ENCODE results near the gene TOR4A.

The TOR4A gene

DNA sequence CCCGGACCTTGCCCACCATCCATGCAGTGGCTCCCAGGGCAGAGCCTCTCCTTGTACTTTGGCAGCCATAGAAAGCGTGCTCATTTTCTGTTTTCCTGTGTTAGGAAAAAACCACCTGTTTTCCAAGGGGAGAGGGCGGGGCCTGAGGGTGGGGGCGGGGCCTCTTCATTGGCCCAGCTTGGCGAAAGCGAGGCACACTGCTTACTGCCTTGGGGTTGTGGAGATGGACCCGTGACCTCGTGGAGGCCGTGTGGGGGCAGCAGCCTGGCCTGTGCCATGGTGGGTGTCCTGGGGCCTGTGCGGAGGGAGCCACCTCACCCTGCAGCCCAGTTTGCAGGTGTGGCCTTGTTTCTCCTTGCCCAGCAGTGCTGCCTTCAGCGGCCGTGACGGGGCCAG, 4.4 kb upstream of the TOR4A start:
- no peak for DNase-seq

DNA sequence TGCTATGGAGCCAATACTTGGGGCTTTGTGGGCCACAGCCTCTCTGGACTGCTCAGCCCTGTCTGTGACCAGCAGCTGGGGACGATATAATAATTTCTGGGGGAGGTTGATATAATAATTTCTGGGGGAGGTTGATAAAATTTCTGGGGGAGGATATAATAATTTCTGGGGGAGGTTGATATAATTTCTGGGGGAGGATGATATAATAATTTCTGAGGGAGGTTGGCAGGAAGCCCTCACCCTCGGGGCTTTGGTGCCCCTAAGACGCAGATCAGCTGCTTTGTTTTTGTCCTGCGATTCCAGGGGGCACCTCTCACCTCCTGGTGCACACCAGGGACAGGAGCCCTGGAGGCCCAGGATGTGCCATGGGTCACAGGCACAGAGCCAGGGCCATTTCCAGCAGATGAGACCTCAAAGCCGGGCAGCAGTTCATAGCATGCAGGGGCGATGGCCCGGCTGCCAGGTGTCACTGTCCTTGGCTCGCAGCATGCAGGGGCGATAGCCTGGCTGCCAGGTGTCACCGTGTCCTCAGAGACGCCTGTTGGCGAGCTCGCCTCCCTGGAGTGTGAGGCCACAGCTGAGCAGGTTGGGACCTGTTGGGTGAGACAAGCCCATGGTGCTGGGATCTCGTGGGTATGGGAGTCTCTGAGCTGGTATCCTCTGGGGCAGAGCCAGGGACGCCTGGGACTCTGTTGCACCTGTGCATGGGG, 3.8 kb upstream of the TOR4A start:
- no peak for DNase-seq

DNA sequence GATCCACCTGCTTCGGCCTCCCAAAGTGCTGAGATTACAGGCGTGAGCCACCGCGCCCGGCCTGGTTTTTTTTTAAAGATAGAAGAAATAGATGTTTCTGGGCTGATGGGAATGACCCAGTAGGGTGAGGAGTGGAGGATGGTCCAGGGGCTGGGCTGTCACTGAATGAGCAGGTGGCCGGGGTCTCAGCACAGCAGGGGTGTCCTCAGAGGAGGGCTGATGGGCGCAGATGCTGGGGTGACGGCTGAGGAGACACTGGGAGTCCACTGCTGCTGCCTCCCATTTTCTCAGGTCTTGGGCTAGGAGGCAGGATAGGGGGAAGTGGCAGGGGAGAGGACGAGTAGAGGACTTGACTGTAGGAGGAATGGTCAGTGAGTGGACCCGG, 2.3 kb upstream of the TOR4A start:
- DNase-seq: no peak

DNA sequence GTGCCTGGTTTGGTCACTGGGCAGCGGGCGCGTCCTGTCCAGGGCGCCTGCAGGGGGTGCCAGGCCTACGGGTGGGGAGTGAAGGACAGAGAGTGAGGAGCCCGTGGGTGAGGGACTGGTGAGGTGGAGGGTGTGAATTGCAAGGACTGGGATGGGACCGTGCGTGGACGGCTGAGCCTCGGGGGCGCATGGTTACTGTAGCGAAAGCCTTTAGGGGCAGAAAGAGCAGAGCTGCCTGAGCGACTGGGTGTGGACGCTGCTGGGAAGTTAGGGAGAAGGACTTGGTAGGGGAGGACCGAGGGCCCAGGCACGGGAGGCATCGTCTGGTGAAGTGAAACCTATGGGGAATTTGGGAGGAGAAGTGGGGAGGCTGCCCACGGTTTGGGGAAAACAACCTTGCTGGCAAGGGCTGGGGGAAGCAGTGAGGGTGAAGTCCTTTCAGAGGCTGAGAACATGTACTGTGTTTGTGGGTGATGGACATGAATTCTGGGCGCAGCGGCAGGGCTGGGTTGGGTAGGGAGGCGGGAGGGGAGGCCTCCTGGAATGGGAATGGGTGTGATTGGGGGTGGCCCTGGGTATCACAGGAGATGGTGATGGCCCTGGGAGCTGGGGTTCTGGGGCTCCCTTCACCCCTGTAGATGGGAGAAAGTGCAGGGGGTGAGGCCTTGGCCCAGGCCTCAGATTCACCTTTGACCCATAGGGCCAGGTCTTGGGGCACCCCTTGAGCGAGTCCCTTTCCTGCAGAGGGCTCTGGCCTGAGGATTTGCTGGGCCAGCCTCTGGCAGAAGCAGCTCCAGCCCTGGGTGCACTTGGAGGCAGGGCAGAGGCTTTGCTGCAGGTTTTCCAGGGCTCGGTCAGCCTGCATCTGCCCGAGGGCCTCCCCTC, 1.7 kb upstream of the TOR4A start:
- DNase-seq: no peak

DNA sequence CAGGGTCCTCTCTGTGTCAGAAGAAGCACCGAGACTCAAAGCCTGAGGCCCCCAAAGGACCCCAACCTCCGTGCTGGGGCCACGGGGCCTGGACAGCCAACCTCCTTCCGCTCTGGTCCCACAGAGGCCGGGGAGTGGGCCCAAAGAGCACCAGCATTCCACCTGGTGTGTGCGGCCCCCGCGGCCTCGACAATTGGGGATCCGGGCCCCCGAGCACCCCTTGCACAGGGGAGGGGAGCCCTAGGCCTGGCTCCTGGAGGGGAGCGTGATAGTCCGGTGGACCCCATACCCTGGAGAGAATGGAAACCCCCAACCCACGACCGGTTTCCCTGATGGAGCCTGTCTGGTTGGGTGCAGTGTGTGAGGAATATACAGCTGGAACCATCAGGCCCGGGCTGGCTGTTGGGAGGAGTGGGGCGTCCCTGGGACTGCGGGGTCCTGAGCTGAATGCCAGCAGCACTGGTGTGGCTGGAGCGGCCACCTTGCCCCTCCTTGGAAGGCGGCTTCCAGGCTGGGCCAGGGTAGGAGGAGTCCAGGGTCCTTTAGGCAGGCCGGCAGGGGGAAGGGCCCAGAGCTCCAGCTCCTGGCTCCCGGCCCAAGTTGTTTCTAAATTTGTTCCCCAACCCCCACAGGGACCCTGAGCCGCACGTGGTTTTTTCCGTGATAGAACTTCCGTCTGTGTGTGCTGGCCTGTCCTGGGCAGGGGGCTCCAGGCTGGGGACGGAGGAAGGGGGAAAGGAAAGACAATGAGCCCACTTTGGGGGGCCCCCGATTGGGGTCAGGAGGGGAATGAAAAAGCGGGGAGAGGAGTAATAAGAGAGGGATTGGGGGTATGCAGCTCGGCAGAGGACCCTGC, 825 bp upstream of the TOR4A start:
- no peak for DNase-seq

DNA sequence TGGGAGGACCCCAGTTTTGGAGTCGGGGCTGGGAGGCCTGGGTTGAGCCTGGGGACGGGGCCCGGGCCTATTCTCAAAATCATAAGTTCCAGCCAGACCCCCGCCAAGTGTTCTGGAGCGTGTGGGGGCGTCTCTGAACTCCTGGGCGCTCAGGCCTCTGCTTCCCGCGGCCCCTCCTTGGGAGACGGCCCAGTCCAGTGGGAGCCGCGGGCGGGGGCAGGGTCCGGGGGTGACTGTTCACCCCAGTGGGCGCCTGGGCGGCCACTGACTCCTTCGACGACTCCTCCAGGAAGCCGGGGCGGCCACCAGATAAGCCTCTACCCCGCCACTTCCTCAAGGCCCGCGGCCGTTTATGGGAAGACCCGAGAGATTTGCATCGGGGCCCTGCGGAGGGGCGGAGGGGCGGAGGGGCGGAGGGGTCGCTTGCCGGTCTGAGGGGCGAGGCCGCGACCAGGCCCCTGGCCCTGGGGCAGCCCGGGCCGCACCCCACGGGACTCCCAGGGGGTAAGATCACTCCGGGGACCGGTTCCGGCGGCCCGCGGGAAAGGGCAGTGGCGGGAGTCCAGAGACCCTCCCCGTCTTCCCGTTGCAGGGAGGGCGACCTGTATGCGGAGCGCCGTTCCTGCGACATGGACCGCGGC, 655 bp downstream of the TOR4A start:
- no peak for DNase-seq

DNA sequence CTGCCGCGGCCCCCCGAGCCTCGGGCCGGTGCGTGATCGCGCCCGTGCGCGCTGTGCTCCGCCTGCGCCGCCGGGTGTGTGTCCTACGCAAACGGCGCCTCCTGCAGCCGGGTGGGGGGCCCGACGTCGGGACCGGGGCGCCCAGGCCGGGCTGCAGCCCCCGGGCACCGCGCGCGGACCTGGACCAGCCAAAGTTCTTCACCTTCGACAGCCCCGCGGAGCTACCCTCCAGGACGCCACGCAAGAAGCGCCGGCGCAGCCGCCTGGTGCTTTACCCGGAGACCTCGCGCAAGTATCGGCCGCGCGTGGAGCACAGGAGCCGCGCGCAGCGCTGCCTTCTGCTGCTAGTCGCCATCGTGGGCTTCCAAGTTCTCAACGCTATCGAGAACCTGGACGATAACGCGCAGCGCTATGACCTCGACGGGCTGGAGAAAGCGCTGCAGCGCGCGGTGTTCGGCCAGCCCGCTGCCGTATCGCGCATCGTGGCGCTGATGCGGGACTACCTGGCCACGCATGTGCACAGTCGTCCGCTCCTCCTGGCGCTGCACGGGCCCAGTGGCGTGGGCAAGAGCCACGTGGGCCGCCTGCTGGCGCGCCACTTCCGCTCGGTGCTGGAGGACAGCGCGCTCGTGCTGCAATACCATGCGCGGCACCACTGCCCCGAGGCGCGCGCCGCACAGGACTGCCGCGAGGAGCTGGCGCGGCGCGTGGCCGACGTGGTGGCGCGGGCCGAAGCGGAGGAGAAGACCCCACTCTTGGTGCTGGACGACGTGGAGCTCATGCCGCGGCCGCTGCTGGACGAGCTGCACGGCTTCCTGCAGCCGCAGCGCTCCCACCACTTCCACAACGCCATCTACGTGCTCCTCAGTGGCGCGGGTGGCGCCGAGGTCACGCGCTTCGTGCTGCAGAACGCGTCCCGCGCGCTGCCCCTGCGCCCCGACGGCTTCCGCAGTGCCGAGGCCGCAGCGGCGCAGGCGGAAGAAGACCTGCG, 1.5 kb downstream of the TOR4A start:
- DNase-seq: no peak

DNA sequence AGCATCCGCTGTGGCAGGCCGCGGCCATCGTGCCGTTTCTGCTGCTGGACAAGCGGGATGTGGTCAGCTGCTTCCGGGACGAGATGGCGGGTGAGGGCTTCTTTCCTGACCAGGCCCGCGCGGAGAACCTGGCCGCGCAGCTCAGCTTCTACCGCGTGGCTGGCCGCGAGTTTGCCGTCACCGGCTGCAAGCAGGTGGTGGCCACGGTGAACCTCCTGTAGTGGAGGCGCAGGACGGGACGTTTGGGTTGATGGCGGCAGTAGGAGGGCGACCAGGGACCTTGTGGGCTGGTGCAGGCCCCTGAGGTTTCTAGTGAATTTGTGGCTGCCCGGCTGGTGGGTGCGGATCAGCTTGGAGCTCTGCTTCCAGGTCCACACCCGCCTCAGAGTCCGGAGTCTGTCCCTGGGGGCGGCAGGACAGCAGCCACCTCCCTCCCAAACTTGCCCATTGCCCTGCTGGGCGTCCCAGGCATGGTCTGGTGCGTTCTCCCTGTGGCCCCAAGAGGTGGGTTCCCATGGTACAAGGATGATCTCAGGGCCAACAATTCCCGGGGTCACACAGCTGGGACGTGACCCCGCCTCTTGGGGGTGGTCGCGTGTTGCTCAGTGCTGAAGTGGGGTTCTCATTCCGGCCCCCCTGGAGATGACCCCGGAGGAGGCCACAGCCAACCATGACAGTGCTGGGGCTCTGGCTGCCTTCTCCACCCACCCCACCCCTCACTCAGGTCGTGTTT, 2.4 kb downstream of the TOR4A start:
- no peak for DNase-seq

DNA sequence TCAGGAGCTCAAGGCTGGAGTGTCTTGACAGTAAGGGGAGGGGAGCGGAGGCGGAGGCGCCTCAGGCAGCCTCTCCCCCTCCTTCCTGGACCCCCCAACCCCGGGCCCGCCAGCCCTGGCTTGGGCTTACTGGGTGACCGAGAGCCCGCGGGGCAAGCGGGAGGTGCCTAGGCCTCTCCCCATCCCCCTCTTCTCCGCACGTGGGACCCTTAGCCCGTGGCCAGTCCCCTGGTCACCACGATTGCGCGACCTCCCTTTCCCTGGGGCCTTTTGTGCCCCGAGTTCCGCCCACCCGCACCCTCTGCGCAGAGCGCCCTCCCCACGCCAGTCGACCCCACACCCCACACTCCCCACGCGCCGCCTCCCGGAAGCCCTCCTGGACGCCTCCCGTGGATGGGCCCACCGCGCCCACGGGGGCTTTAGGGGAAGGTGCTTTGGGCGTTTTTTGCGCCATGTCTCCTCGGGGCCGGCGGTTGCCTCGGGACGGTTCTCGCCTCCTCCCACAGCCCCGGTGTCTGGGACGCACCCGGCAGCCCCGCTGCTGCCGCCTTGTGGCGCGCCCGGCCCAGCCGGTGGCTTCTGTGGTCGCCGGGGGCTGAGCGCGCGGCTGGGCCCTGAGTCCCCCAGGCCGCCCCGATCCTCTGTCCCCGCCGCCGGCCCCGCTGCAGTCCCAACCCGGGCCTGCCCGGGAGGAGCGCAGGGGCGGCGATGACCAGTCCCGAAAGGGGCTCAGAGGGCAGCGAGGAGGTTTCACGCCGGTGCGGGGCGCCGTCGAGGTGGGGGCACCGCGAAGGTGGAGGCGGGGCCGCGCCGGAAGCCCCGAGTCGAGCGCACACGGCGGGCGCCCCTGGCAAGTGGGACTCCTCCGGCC, 3.2 kb downstream of the TOR4A start:
- no peak for DNase-seq

DNA sequence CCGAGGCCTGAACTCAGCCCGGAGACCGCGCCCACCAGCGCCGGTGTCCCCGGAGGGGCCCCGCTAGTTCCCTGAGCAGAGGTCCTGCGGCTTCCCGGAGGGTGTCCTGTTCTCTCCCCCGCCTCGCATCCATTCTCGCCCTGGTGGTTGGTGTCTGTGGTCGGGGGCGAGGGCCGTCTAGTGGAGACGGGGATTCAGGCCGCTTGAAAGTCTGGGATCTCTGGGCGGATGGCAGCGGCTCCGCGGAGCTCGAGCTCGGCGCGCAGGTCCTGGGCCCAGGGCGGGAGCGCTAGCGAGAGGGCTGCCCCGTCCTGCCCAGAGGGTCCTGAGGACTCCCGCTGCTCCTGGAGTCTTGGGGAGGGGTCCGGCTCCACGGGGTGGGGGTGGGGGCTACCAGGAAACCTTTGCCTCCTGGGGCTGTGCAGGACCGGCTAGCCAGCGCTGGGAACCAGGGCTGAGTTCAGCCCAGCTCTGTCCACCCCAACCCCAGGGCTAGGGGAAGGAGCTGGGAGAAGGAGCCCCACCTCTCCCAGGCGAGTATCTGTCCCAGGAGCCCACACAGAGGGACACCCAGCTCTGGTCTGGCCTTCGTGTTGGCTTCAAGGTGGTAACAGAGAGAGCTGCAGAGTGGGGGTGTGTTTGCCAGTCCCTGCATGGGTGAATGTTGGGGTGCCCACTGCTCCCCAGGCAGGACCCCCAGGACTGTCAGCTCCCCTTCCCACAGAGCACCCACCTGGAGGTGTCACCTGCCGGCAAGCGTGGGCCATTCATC, 4.0 kb downstream of the TOR4A start:
- DNase-seq: no peak

DNA sequence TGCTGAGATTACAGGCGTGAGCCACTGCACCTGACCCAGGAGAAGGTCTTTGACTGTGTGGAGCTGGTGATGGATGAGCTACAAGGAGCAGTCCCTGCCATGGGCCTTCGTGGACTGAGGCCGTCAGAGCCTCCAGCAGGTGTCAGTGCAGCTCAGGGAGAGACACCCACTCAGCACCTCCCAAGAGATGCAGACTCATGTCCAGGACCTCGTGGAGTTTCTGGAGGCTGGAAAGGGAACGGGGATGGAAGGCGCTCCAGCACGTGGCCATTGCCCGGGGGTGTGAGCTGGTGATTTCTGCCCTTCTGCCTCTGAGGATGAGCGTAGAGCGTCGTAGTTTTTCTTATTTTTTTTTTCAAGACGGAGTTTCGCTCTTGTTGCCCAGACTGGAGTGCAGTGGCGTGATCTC, 9.5 kb downstream of the TOR4A start:
- no peak for DNase-seq

DNA sequence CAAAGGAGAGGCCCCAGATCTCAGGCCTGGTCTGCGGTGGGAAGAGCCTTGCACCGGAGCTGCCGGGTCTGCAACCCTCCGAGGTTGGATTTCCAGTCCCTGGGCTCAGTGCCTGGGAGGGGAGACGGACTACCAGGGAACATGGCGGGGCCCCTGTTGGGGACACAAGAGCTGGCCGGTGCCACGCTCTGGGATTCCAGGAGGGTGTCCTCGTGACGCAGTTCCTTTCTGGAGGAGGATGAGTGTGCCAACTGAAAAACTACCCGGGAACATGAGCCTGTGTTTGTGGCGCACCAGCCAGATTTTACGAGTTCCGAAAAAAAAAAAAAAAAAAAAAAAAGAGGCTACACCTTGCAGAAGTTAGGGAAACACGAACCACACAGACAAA, 15.6 kb downstream of the TOR4A start:
- DNase-seq: no peak

DNA sequence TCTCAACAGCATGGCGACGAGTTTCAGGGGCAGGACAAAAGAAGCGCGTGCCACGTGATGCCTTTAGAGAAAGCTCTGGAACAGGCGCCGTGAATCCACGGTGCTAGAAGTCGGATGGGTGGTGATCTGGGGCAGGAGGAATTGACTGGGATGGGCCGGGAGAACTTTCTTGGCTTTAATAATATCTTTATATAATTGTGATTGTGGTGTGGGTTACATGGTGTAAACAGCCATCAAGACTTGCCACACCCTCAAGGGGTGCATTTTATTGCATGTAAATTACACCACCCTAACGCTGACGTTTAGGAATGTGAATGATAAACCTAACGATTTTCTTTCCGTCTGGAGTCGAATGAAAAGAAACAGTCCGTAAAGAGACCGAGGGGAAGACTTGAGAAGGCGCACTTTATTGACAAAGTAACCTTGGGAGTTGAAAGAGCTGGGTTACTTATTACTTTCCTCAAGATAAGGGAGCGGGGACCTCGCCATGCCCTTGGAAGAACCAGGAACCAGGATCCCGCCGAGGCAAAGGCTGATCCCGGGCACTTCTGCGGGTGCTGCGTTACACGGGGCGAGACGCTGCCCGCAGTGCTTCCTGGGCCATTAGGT, 16.1 kb downstream of the TOR4A start:
- DNase-seq: no peak

DNA sequence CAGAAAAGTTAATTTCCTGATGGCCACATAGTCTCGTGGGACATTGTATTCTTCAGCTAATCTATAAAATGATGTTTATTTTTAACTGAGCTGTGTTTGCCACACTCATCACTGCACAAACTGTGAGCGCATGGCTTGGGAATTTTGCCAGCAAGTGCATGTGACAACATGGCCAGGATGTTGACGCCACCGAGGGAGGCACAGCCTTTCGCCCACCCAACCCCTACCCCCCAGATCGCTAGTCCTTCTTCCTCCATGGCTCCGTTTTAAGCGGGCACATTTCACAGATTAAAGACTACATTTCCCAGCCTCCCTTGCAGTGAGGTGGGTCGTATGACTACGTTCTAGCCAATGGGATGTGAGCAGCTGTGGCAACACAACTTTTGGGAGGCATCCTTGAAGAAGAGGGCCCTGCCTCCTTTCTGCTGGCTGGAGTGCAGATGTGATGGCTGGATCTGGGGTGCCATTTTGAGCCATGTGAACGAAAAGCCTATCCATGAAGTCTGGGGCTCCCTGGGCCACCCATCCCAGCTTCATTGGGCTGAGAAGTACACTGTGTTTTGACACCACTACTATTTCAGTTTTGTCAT, 16.7 kb downstream of the TOR4A start:
- no peak for DNase-seq

DNA sequence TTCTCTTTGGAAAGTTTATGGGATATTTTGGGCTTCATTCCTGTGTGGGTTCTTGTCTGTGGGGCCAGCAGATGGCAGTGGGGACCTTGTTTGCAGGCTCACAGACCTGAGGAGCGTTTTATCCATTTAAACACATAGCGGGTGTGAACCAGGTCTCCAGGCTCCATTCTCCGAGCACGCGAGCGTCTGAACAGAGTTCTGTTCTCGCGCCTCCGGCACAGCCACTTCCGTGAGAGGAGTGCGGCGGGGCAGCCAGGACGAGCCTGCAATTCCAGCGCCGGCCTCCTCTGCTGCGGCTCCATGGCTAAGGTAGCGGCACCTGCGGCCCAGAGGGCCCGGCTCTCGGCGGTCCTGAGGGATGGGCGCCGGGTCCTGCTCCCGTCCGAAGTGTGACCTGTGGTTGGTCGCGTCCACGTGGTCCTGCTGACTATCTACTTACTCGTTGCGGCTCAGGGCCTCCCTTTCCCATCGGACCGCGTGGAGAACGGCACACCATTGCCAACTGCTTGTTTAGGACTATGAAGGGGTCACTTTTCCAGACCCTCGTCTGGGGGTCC, 17.2 kb downstream of the TOR4A start:
- DNase-seq: no peak

DNA sequence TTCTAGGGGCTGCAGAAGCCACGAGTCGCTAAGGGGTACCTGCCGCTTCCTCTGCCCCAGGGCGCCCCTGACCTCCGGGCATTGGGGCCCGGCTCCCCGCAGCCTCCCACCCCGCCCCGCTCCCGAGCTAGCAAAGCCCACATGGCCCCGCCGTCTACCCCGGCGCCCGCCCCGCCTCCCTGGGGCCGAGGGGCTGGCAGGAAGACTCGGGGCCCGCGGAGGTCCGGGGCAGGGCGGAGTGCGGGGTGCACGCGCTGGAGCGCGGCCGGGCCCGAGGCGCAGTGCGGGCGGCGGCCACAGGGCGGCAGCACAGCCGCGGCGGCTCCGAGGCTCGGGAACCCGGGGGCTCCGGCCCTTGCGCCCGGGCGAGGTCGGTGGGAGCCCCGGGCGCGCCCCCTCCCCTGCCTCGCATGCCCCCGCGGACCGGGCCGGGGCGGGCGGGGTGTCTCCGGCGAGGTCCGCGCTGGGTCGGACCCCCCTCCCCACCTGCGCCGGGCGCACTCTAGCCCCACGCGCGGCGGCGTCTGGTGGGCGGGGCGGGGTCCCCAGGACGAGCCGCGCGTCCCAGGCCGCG, 17.8 kb downstream of the TOR4A start:
- peak; percentile 32 for DNase-seq

DNA sequence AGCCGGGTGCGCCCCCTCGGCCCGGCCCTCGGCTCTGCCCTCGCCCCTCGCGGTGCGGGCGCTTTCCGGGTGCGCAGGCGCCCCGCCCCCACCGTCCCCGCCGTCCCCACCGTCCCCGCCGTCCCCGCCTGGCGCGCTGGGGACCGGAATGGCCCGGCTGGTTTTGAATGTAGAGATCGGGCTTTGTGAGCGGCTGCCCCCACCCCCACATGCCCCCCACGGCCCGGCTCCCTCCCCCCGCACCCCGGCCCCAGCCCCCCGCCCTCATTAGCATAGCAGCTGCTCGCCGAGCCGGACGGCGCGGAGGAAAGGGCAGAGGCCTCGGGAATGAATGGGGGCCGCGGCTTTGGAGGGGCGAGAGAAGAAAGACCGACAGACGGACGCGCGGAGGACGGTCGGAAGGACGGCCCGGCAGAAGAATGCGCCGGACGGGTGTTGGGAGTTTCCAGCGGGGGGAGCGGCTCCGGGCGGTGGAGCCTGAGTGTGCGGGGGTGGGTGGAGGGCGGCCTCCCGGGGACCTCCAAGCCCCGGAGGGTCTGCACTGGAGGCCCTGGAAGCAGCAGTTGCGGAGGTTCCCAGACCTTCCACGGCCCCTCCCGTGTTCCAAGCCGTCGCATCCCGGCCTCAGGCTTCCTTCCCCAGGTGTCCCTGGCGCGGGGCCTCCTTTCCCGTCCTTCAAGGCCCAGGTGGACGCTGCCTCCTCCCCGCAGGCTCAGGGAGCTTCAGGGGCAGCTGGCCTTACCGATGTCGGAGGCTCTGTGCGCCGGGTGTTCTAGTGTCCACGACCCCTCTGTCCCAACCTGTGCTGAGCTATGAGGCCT, 18.5 kb downstream of the TOR4A start:
- DNase-seq: no peak

Data from activated gamma-delta T cell (primary cell).